Fibroblast of lung (primary cell): ENCODE data around the gene SPHK1. TPM values are rescaled to one million over a fixed set of nuclear protein-coding genes. Genes with fewer than 3 reads are reported as not detected.

Experiments
- DNase-seq, 2 donors: peaks; one replicate each; pipeline versions ENCODE4 v3.0.0 to v3.0.0-alpha.2; 2010; ENCODE audit warnings: low read depth in 2 of 2
- H2AFZ ChIP-seq: 2 replicates; pipeline ENCODE4 v1.5.1; 2012; ENCODE audit warnings: low read length, control low read depth, inconsistent platforms
- H3K27ac ChIP-seq: 2 replicates; pipeline ENCODE4 v1.5.1; 2011; ENCODE audit warnings: low read length, control low read depth; ENCODE audit not compliant: insufficient read depth
- H3K27me3 ChIP-seq: 2 replicates; pipeline ENCODE4 v1.5.1; 2011; ENCODE audit warnings: mild to moderate bottlenecking, low read length; ENCODE audit not compliant: control insufficient read depth, insufficient read depth
- H3K36me3 ChIP-seq: 2 replicates; pipeline ENCODE4 v1.5.1; 2011; ENCODE audit warnings: low read length; ENCODE audit not compliant: control insufficient read depth, insufficient read depth
- H3K4me1 ChIP-seq: 2 replicates; pipeline ENCODE4 v1.5.1; 2011; ENCODE audit warnings: low read length; ENCODE audit not compliant: control insufficient read depth, insufficient read depth; ENCODE audit errors: extremely low read depth
- H3K4me2 ChIP-seq: 2 replicates; pipeline ENCODE4 v1.5.1; 2011; ENCODE audit warnings: low read length, control low read depth; ENCODE audit not compliant: insufficient read depth; ENCODE audit errors: extremely low read depth
- H3K4me3 ChIP-seq, 4 experiments: fragments of 200-600 bp in 1 of 4; sonication (generic) in 1 of 4; replicated peaks in 1 of 4; 2 replicates each; pipeline ENCODE4 v1.5.1; 2011 to 2016; ENCODE audit warnings: low read length in 4 of 4, low read depth in 3 of 4, mild to moderate bottlenecking in 3 of 4, control low read depth in 2 of 4, inconsistent platforms in 1 of 4, mixed read lengths in 1 of 4; ENCODE audit not compliant: insufficient read depth in 1 of 4; ENCODE audit errors: control extremely low read depth in 1 of 4
- H3K79me2 ChIP-seq: 2 replicates; pipeline ENCODE4 v1.5.1; 2012; ENCODE audit warnings: mild to moderate bottlenecking, low read length, inconsistent platforms; ENCODE audit not compliant: control insufficient read depth, insufficient read depth
- H3K9ac ChIP-seq: 2 replicates; pipeline ENCODE4 v1.5.1; 2011; ENCODE audit warnings: mild to moderate bottlenecking, low read length, control low read depth; ENCODE audit not compliant: insufficient read depth
- H3K9me3 ChIP-seq: 2 replicates; pipeline ENCODE4 v1.5.1; 2012; ENCODE audit warnings: low read depth, low read length; ENCODE audit not compliant: control insufficient read depth, insufficient read depth
- H4K20me1 ChIP-seq: 2 replicates; pipeline ENCODE4 v1.5.1; 2011; ENCODE audit warnings: low read length; ENCODE audit not compliant: control insufficient read depth, insufficient read depth; ENCODE audit errors: extremely low read depth
- EZH2 ChIP-seq: IDR thresholded peaks from 2 replicates; pipeline ENCODE4 v1.5.1; 2012; ENCODE audit warnings: low read length, control low read depth, mild to moderate bottlenecking; ENCODE audit errors: missing control alignments
- polyA plus RNA-seq, 2 donors: library from polyadenylated mRNA; depleted of rRNA in 1 of 2; stranded (reverse) in 1 of 2; unstranded in 1 of 2; fragments of >200 nt; gene quantifications; 2 replicates each; pipeline ENCODE4 v1.2.1, GENCODE V29; 2011 to 2012; ENCODE audit warnings: missing spikeins in 1 of 2
- total RNA-seq: library from RNA; depleted of rRNA; stranded (reverse); fragments of >200 nt; gene quantifications from 2 replicates; pipeline ENCODE4 v1.2.1, GENCODE V29; 2014
- TF ChIP-seq, protein P1 (sequence below), 2 donors: IDR thresholded peaks in 1 of 2; conservative IDR thresholded peaks in 1 of 2; 1 replicate in 1 of 2; 2 replicates in 1 of 2; pipeline ENCODE4 v1.5.1; 2011 to 2012; ENCODE audit warnings: low read length in 2 of 2, control low read depth in 1 of 2, inconsistent platforms in 1 of 2, low read depth in 1 of 2, mild to moderate bottlenecking in 1 of 2

The SPHK1 gene
- total and polyA plus RNA-seq, 2 donors (not counting 1 experiment from before 2014, with no cell fraction given): 5.0 to 9.4 TPM

DNA sequence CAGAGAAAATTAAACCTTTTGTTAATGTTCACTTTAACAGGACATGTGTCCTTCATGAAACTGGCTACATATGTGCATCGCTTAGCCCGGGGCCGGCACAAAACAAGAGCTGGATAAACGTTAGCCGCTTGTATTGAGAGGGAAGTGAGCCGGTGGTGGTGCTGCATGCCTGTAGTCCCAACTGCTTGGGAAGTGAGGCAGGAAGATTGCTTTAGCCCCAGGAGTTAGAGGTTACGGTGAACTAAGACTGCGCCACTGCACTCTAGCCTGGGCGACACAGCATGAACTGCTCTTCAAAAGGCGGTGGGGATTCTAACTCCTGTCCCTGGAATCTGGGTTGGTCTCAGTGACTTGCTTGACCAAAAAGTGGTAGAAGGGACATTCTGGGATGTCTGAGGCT, 15.0 kb upstream of the SPHK1 start:
- Histone ChIP-seq H2AFZ (no peak overlapping the region), H4K20me1 (no peaks in the 10 kb centered on the region), H3K9ac (no peak overlapping the region), H3K4me1 (peaks cover 19% of the 10 kb centered on the region), H3K4me2 (no peak overlapping the region), H3K4me3 (no peak overlapping the region), H3K79me2 (no peaks in the 10 kb centered on the region), H3K9me3 (no peaks in the 10 kb centered on the region), H3K27ac (peak overlapping the region; percentile 92), H3K27me3 (no peaks in the 10 kb centered on the region), H3K36me3 (no peaks in the 10 kb centered on the region)
- no peak for TF ChIP-seq EZH2
- TF ChIP-seq, protein P1, sequence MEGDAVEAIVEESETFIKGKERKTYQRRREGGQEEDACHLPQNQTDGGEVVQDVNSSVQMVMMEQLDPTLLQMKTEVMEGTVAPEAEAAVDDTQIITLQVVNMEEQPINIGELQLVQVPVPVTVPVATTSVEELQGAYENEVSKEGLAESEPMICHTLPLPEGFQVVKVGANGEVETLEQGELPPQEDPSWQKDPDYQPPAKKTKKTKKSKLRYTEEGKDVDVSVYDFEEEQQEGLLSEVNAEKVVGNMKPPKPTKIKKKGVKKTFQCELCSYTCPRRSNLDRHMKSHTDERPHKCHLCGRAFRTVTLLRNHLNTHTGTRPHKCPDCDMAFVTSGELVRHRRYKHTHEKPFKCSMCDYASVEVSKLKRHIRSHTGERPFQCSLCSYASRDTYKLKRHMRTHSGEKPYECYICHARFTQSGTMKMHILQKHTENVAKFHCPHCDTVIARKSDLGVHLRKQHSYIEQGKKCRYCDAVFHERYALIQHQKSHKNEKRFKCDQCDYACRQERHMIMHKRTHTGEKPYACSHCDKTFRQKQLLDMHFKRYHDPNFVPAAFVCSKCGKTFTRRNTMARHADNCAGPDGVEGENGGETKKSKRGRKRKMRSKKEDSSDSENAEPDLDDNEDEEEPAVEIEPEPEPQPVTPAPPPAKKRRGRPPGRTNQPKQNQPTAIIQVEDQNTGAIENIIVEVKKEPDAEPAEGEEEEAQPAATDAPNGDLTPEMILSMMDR (conservative IDR thresholded peaks at IDR 0.05 in 1 of 2, IDR thresholded peaks at IDR 0.05 in 1 of 2; ENCODE audit: low read depth in 1 of 2, low read length in 2 of 2): no peak
- no peak for DNase-seq

DNA sequence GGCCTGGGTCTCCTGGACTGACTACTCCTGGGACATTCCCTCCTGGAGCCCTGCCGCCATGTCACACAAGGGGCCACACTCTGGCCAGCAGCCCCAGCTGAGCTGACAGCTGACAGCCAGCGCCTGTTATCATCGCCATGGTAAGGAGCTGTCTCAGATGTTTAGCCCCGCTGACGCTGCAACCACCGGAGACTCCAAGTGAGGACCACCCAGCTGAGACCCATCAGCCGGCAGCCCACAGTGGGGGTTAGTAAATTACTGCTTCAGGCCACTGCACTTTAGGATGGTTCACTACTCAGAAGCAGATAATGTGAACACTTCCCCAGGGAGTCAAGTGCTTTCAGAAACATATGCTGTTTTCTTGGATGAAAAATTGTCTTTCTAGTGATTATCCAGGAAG, 14.6 kb upstream of the SPHK1 start:
- no peak overlapping the region for H3K9ac ChIP-seq
- TF ChIP-seq, protein P1 (conservative IDR thresholded peaks at IDR 0.05 in 1 of 2, IDR thresholded peaks at IDR 0.05 in 1 of 2; ENCODE audit: low read depth in 1 of 2, low read length in 2 of 2): no peak
- TF ChIP-seq EZH2: no peak

DNA sequence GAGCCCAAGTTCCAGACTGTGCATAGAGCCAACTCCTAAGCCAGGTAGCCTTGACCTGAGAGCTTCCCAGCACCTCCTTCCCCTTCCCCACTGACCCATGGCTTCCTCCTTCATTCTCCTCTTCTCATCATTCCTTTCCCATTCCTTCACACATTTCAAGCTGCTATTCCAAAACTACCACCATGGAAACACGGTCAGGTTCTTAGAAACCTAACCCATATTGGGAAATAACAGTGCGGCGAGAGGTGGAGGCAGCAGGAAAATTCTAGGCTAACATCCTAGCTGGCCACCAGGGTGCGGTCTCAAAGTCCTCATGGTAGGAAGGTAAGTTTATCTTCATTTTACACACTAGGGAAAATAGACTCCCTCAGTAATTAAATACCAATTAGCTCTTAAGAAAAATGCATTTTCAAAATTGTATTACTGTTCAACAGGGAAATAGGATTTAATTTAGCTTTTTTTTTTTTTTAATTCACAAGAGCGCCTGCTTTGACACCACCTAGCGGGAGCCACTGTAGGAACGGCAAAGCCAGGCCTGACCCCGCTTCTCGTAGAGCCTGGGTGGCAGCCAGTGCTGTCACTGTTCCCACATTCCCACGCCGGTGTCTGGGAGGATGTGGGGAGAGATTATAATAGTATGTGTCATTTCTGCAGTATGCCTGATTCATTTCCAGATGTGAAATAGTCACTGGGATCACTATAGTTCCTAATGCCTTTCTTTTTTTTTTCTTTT, 14.0 kb upstream of the SPHK1 start:
- H3K79me2 ChIP-seq: no peaks in the 10 kb centered on the region
- DNase-seq: peak; percentile 93 to 97
- H3K9me3 ChIP-seq: no peaks in the 10 kb centered on the region
- no peak overlapping the region for H3K4me2 ChIP-seq
- H3K9ac ChIP-seq: no peak overlapping the region
- no peaks in the 10 kb centered on the region for H3K27me3 ChIP-seq
- no peaks in the 10 kb centered on the region for H3K36me3 ChIP-seq
- H3K4me1 ChIP-seq: peaks cover 19% of the 10 kb centered on the region
- H3K4me3 ChIP-seq: no peak overlapping the region
- TF ChIP-seq, protein P1 (conservative IDR thresholded peaks at IDR 0.05 in 1 of 2, IDR thresholded peaks at IDR 0.05 in 1 of 2; ENCODE audit: low read depth in 1 of 2, low read length in 2 of 2): peak; percentile 52 to 58
- no peak for TF ChIP-seq EZH2
- H3K27ac ChIP-seq: peak overlapping the region; percentile 92
- H4K20me1 ChIP-seq: no peaks in the 10 kb centered on the region
- H2AFZ ChIP-seq: no peak overlapping the region

More for the DNA sequence above, 14.6 kb upstream of the SPHK1 start:
- no peaks in the 10 kb centered on the region for H3K36me3 ChIP-seq
- H3K4me1 ChIP-seq: peaks cover 19% of the 10 kb centered on the region
- no peak for DNase-seq
- H3K4me2 ChIP-seq: no peak overlapping the region
- no peaks in the 10 kb centered on the region for H3K27me3 ChIP-seq
- no peak overlapping the region for H3K4me3 ChIP-seq
- H2AFZ ChIP-seq: no peak overlapping the region
- no peaks in the 10 kb centered on the region for H4K20me1 ChIP-seq
- H3K27ac ChIP-seq: peak overlapping the region; percentile 92
- H3K79me2 ChIP-seq: no peaks in the 10 kb centered on the region
- no peaks in the 10 kb centered on the region for H3K9me3 ChIP-seq
